Measurements from ENCODE around the gene GNPTG.
A peak's percentile ranks its signal among the peaks of the same experiment; 100 is the strongest.

GNPTG gene

DNA sequence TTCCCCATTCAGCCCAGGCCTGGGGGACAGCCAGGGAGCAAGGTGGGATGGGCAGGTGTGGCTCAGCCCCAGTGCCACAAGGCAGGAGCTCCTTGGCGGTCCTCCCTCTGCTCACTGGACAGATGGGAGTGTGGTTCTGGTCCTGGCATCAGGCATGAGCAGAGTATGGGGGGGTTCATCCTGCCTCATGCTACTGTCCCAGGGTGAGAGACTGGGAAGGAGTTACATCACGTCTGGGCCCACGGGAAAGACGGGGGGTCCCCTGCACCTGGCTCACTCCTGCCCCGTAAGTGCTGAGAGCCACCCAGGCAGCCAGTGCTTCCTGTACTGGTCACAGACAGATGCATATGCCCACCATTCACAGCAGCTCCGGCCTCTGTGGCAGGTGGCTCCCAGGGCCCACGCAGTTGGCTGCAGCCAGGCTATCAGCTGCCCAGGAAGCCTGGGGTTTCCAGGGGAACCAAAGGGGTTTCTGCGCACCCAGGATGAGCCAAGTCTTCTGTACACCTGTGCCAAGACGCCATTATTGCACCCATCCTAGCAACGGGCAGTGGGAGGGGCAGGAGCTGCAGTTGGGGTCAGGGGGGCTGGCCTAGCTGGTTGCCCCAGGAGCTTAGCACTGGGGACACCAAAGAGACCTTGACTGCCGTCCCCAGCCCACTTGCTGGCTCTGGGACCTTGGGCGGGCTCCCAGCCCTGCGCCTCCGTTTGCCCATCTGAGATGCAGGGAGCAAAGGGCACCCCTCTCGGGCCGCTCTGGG is 16.3 kb upstream of the GNPTG start:
- DNase-seq = no peak

DNA sequence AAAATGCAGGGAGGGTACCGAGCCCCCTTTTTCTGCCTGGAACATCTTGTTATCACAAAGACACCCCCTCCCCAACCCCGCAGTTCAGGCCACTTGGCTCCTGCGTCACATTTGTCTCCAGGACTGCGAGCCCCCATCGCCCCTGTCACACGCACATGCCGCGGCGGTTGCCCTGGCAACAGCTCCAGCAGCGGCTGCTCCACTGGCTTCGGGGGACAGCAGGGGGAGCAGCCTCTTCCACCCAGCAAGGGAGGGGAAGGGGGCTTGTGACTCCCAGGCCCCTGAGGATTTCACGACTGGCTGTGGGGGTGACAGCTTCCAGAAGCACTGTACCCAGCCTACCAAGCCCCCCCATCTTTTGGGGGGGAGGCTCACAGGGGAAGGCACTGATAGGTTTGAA is 15.7 kb upstream of the GNPTG start:
- no peak for DNase-seq

- DNase-seq = no peak
Measured at GRCh38 chr16:1336619-1337018, 15.1 kb upstream of the GNPTG start.

DNA sequence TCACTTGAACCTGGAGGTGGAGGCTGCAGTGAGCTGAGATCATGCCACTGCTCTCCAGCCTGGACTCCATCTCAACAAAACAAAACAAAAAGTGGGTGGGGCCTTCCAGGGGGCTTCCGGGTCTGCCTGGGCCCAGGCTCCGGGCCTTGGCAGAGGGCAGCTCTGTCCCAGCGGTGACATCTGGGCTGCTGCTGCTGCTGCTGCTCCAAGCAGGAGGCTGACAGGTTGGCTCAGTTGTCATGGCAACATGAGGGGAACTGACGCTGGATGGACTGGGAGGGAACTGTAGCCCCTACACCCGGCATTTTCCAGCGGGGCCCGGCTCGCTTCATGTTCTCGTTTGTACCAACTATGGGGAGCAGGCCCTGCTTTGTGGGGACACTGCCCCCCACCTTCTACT is 14.2 kb upstream of the GNPTG start:
- DNase-seq = no peak

DNA sequence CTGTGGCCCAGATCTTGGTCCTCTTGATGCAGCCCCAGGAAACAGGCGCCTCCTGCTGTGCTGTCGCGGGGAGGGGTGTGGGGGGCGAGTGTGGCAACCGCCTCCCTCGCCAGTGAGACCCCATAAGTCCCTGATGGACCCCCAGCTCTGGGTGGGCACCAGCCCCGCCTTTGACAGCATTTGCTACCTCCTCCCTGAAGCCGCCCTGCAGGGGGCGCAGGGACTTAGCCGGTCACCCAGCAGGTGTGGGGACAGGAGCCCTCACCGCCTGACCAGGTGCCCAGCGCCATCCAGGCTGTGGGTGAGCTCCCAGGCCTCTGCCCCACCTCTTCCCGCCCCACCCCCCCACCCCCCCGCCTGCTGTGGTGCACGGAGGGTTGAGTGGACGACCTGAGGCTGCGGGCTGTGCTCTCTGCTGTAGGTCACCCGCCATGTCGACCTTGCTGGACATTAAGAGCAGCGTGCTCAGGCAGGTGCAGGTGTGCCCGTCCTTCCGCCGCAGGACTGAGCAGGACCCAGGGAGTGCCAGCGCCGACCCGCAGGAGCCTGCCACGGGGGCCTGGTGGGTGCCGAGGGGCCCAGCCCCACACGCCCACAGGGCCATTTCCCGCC is 13.5 kb upstream of the GNPTG start:
- no peak for DNase-seq

- no peak for DNase-seq
Measured at GRCh38 chr16:1338855-1339675, 12.7 kb upstream of the GNPTG start.

DNA sequence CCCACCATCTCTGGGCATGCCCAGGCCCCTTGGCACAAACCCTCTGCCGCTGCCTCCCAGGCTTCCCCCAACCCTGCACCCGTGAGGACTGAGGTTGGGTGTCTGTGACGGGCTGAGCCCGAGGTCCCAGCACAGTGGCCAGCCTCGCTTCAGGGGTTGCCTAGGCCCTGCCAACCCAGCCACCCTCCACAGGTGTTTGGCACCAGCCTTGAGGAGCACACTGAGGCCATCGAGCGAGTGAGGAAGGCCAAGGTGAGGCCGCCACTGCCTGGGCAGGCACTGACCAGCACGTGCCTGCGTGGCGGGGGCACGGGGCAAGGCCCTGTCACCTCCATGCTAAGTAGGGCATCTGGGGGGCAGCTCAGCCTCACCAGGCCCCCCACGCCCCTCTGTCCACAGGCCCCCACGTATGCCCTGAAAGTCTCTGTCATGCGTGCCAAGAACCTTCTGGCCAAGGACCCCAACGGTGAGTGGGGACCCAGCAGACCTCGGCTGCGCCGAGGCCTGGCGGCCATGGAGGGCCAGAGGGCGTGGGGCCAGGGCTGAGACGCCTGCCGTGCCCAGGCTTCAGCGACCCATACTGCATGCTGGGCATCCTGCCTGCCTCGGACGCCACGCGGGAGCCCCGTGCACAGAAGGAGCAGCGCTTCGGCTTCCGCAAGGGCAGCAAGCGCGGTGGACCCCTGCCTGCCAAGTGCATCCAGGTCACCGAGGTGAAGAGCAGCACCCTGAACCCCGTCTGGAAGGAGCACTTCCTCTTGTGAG is 10.8 kb upstream of the GNPTG start:
- DNase-seq = no peak

DNA sequence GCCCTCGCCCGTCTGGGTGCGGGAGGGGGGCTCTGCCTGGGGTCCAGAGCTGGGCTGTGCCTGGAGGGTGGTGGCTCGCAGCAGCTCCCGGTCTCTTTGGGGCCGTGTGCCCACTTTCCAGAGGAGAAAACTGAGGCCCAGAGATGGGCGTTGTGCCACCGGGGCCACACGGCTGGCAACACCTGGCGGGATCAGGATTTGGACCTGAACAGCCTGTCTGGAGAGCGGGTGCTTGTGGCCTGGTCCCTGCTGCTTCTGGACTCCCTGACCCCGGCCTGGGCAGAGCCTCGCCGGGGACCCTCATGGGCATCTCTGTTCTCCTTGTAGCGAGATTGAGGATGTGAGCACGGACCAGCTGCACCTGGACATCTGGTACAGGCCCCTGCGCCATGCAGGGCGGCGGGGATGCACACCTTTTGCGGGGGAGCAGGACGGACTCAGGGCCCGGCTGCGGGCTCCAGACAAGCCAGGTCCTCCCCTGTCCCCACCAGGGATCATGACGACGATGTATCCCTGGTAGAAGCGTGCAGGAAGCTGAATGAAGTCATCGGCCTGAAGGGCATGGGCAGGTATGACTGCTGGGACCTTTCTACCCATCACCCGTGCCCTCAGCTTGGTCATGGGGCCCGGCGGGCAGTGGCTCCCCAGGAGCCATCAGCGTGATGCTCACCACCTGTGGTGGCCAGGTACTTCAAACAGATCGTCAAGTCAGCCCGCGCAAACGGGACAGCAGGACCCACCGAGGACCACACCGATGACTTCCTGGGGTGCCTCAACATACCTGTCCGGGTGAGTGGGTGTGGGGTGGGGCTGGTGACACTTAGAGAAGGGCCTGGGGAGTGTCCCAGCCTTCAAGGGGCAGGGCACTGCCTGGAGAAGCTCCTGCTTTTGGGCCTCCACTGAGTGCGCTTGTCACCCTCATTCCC is 10.0 kb upstream of the GNPTG start:
- DNase-seq = no peak

- DNase-seq = peak; percentile 89
Measured at GRCh38 chr16:1342526-1343427, 9.0 kb upstream of the GNPTG start.

GRCh38 chr16:1343428-1344242 is 8.1 kb upstream of the GNPTG start:
- no peak for DNase-seq

GRCh38 chr16:1344499-1344898 is 7.2 kb upstream of the GNPTG start:
- no peak for DNase-seq

GRCh38 chr16:1345087-1345486 is 6.6 kb upstream of the GNPTG start:
- no peak for DNase-seq

DNA sequence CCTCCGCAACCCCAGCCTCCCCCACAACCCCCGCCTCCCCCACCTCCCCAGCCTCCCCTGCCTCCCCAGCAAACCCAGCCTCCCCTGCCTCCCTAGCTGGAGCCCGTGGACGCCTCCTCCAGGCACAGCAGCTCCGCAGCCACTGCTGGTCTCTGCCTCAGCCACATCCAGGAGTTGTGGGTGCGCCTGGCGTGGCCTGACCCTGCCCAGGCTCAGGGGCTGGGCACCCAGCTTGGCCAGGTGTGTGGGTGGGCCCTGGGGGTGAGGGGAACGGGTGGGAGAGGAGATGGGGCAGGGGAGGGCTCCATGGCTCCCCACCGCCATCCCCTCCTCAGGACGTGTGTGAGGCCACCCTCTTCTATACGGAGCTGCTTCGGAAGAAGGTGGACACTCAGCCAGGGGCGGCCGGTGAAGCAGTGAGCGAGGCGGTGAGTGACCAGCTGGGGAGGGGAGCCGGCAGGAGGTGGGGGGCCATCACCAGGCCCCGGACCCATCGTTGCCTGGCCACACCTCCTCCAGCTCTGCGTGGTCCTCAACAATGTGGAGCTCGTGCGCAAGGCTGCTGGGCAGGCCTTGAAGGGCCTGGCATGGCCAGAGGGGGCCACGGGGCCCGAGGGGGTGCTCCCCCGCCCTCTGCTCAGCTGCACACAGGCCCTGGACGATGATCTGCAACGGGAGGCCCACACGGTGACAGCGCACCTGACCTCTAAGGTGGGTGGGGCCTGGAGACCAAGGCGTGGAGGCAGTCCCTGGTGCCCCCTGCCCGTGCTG is 5.9 kb upstream of the GNPTG start:
- no peak for DNase-seq

- DNase-seq = no peak
Measured at GRCh38 chr16:1346422-1347285, 5.1 kb upstream of the GNPTG start.

DNA sequence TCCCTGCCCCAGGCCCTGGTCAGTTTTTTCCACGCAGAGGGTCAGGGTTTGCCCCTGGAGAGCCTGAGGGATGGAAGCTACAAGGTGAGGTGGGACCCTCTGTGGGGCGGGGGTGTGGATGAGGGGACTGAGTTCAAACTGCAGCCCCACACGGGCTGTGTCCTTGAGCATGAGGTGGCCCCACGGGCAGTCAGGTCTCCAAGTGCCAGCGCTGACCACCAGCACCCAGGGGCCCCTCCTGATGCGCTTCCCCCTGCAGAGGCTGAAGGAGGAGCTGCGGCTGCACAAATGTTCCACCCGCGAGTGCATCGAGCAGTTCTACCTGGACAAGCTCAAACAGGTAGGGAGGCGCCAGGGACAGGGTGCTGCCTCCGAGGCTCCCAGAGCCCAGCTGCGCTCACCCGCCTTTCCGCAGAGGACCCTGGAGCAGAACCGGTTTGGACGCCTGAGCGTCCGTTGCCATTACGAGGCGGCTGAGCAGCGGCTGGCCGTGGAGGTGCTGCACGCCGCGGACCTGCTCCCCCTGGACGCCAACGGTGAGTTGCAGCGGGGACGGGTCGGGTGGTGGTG is 4.4 kb upstream of the GNPTG start:
- DNase-seq = no peak

- DNase-seq = no peak
Measured at GRCh38 chr16:1347962-1348361, 3.8 kb upstream of the GNPTG start.

DNA sequence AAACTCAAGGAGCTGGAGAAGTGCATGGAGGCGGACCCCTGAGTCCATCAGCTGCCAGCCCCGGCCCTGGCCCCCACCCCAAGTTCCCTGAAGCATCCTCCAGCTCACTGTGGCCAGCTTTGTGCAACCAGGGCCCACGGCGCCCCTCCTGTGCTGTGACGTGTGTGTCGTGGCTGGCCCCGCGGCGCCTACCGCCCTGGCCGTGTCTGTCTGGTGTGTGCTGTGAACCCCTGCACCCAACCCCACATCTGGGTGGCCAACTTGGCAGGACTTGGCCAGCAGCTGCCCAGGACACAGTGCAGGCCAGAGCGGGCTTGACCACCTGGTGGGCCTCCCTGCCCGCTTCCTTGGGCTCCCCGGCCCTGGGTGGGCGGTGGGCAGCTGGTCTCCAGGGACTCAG is 3.3 kb upstream of the GNPTG start:
- no peak for DNase-seq

- no peak for DNase-seq
Measured at GRCh38 chr16:1348926-1349325, 2.8 kb upstream of the GNPTG start.

Data from NCI-H510A (cell line).